ENCODE results near the gene PI4KA. TPM values are rescaled to one million over a fixed set of nuclear protein-coding genes. Genes with fewer than 3 reads are reported as not detected.
"Not testable (repeated sequence)": the region's sequence is repeated elsewhere in the genome, so short reads cannot be mapped to it uniquely, and the experiment has no call there.

PI4KA gene
- total and polyA plus RNA-seq, 8 donors: 22.7 to 174 (median 55.4) TPM

- H3K4me3 ChIP-seq: no peak overlapping the region
- peaks cover 0 to 7% (median 3%) of the 10 kb centered on the region in 4 donors for H3K9me3 ChIP-seq
- TF ChIP-seq EP300 (IDR thresholded peaks at IDR 0.05) (no peak), POLR2AphosphoS5 (IDR thresholded peaks at IDR 0.05) (no peak), CTCF (IDR thresholded peaks at IDR 0.05) (no peak), POLR2A (IDR thresholded peaks at IDR 0.05) (no peak)
- H3K27ac ChIP-seq: no peak overlapping the region
- no peak for DNase-seq
- H3K27me3 ChIP-seq: peaks cover 9 to 49% (median 16%) of the 10 kb centered on the region in 3 donors
- WGBS, 5 donors: 71 to 93% (median 86%) methylated on average over 1 of the region's 1 CpG
- H3K4me1 ChIP-seq: peaks cover 5 to 8% (median 6%) of the 10 kb centered on the region in 4 donors
- intact Hi-C loops (cut with DNase I; ENCODE audit: low total_unique reads): no loop called here
- H3K36me3 ChIP-seq: no peaks in the 10 kb centered on the region
These were observed 192.1 kb downstream of the PI4KA start for GRCh38 chr22:20666560-20666959.

GRCh38 chr22:20664594-20664959 is 194.0 kb downstream of the PI4KA start:
- intact Hi-C loops (cut with DNase I; ENCODE audit: low total_unique reads): no loop called here
- Histone ChIP-seq H3K27me3 (peaks cover 0 to 29% (median 0%) of the 10 kb centered on the region in 3 donors), H3K4me1 (no peaks in the 10 kb centered on the region), H3K27ac (no peak overlapping the region), H3K9me3 (peaks cover 0 to 7% (median 3%) of the 10 kb centered on the region in 4 donors), H3K4me3 (no peak overlapping the region), H3K36me3 (no peaks in the 10 kb centered on the region)
- DNase-seq: no peak
- WGBS, 5 donors: 86 to 100% (median 95%) methylated on average over 1 of the region's 1 CpG; no CpG with 5 or more reads in 1 of the 5 donors
- TF ChIP-seq CTCF (IDR thresholded peaks at IDR 0.05) (no peak), POLR2A (IDR thresholded peaks at IDR 0.05) (no peak), EP300 (IDR thresholded peaks at IDR 0.05) (no peak)

- H3K27me3 ChIP-seq: peaks cover 0 to 24% (median 0%) of the 10 kb centered on the region in 3 donors
- 82 to 92% (median 87%) methylated on average over 2 to 7 of the region's 7 CpGs for WGBS, 5 donors
- peaks cover 0 to 7% (median 3%) of the 10 kb centered on the region in 4 donors for H3K9me3 ChIP-seq
- intact Hi-C loops (cut with DNase I; ENCODE audit: low total_unique reads): no loop called here
- no peaks in the 10 kb centered on the region for H3K4me1 ChIP-seq
- H3K36me3 ChIP-seq: no peaks in the 10 kb centered on the region
- no peak overlapping the region for H3K4me3 ChIP-seq
- no peak overlapping the region for H3K27ac ChIP-seq
- no peak for DNase-seq
- TF ChIP-seq EP300 (IDR thresholded peaks at IDR 0.05): no peak
- no peak for TF ChIP-seq CTCF (IDR thresholded peaks at IDR 0.05)
- TF ChIP-seq POLR2AphosphoS5 (IDR thresholded peaks at IDR 0.05): no peak
- TF ChIP-seq POLR2A (IDR thresholded peaks at IDR 0.05): no peak
These were observed 194.5 kb downstream of the PI4KA start for GRCh38 chr22:20663941-20664593.

GRCh38 chr22:20663137-20663828 is 195.3 kb downstream of the PI4KA start:
- Histone ChIP-seq H3K4me1 (no peaks in the 10 kb centered on the region), H3K36me3 (no peaks in the 10 kb centered on the region), H3K27me3 (peaks cover 0 to 19% (median 0%) of the 10 kb centered on the region in 3 donors), H3K4me3 (no peak overlapping the region), H3K27ac (no peak overlapping the region), H3K9me3 (peaks cover 0 to 7% (median 3%) of the 10 kb centered on the region in 4 donors)
- intact Hi-C loops (cut with DNase I; ENCODE audit: low total_unique reads): no loop called here
- no peak for DNase-seq
- WGBS, 5 donors: 95 to 100% (median 95%) methylated on average over 1 of the region's 1 CpG
- TF ChIP-seq POLR2AphosphoS5 (IDR thresholded peaks at IDR 0.05) (no peak), POLR2A (IDR thresholded peaks at IDR 0.05) (no peak), EP300 (IDR thresholded peaks at IDR 0.05) (no peak), CTCF (IDR thresholded peaks at IDR 0.05) (no peak)

- H3K36me3 ChIP-seq; intact Hi-C loops (cut with DNase I; ENCODE audit: low total_unique reads); DNase-seq; H3K4me3 ChIP-seq; H3K9me3 ChIP-seq; H3K4me1 ChIP-seq; H3K27ac ChIP-seq: not testable (repeated sequence)
- 74 to 79% (median 78%) methylated on average over 4 of the region's 4 CpGs for WGBS, 5 donors
- H3K27me3 ChIP-seq: peaks cover 0 to 16% (median 0%) of the 10 kb centered on the region in 3 donors
These were observed 196.0 kb downstream of the PI4KA start for GRCh38 chr22:20662524-20663036.

Data from stomach (tissue), 9 donors.